Thyroid gland (tissue), 4 donors: Measurements from ENCODE around the gene WDR83. TPM values are rescaled to one million over a fixed set of nuclear protein-coding genes. Genes with fewer than 3 reads are reported as not detected.
"Not testable (repeated sequence)": the region's sequence is repeated elsewhere in the genome, so short reads cannot be mapped to it uniquely, and the experiment has no call there.

ENCODE experiments used
- DNase-seq, 2 donors: peaks; one replicate each; pipeline ENCODE4 v3.0.0-alpha.2; 2019
- H3K27ac ChIP-seq, 3 donors: fragments of 200-600 bp; sonication (generic); 1 replicate in 2 of 3; 2 replicates in 1 of 3; pipeline ENCODE4 v1.5.1; 2016 to 2019; ENCODE audit warnings: mild to moderate bottlenecking in 1 of 3, moderate library complexity in 1 of 3
- H3K27me3 ChIP-seq: fragments of 200-600 bp; sonication (generic); one replicate; pipeline ENCODE4 v1.5.1; 2019
- H3K36me3 ChIP-seq, 2 donors: fragments of 200-600 bp; sonication (generic); one replicate each; pipeline ENCODE4 v1.5.1; 2016 to 2019
- H3K4me1 ChIP-seq, 2 donors: fragments of 200-600 bp; sonication (generic); one replicate each; pipeline ENCODE4 v1.5.1; 2017 to 2019
- H3K4me3 ChIP-seq, 3 donors: fragments of 200-600 bp; sonication (generic); replicated peaks in 1 of 3; 1 replicate in 2 of 3; 2 replicates in 1 of 3; pipeline ENCODE4 v1.5.1; 2016; ENCODE audit warnings: mild to moderate bottlenecking in 1 of 3
- H3K9me3 ChIP-seq: fragments of 200-600 bp; sonication (generic); one replicate; pipeline ENCODE4 v1.5.1; 2017
- POLR2A ChIP-seq, 2 donors: fragments of 450-650 bp; IDR thresholded peaks; one replicate each; pipeline ENCODE4 v1.6.1; 2017; ENCODE audit warnings: antibody characterized with exemption in 2 of 2, mild to moderate bottlenecking in 2 of 2, moderate library complexity in 1 of 2
- WGBS, 2 donors: methylation state at CpG; one replicate each; pipeline ENCODE4 v1.1.5; 2017; 5-methylcytosine and 5-hydroxymethylcytosine counted together
- intact Hi-C: fragments of 100-400 bp; cut with DNase I; formaldehyde crosslinking; loops from one replicate; pipeline ENCODE4 v1.15.1; 2023
- total RNA-seq, 4 donors: library from RNA; depleted of rRNA; stranded (reverse); fragments of >200 nt; gene quantifications; one replicate each; pipeline ENCODE4 v1.2.3, GENCODE V29; 2016
- TF ChIP-seq, protein P1 (sequence below), 6 experiments: fragments of 200-600 bp in 3 of 6; fragments of 450-650 bp in 3 of 6; sonication (generic) in 3 of 6; IDR thresholded peaks; one replicate each; pipeline ENCODE4 v1.5.1; 2016 to 2019; ENCODE audit warnings: antibody characterized with exemption in 6 of 6, mild to moderate bottlenecking in 2 of 6, inconsistent platforms in 1 of 6, moderate library complexity in 1 of 6

The WDR83 gene
- total RNA-seq, 4 donors from 2014 or later: 9.5 to 17.5 (median 14.3) TPM

DNA sequence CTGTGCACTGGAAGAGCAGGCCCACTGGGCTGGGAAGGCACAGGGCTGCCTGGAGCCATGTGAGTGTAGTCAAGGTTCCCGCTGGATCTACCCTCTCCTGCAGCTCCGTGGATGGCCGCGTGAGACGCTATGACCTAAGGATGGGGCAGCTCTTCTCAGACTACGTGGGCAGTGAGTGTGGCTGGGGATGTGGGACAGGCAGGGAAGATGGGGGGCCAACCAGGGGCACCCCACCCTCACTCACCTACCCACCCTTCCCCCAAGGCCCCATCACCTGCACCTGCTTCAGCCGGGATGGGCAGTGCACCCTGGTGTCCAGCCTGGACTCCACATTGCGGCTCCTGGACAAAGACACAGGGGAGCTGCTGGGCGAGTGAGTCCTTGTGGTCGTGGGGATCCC is 6.1 kb downstream of the WDR83 start:
- TF ChIP-seq POLR2A (IDR thresholded peaks at IDR 0.05): no peak
- TF ChIP-seq, protein P1, sequence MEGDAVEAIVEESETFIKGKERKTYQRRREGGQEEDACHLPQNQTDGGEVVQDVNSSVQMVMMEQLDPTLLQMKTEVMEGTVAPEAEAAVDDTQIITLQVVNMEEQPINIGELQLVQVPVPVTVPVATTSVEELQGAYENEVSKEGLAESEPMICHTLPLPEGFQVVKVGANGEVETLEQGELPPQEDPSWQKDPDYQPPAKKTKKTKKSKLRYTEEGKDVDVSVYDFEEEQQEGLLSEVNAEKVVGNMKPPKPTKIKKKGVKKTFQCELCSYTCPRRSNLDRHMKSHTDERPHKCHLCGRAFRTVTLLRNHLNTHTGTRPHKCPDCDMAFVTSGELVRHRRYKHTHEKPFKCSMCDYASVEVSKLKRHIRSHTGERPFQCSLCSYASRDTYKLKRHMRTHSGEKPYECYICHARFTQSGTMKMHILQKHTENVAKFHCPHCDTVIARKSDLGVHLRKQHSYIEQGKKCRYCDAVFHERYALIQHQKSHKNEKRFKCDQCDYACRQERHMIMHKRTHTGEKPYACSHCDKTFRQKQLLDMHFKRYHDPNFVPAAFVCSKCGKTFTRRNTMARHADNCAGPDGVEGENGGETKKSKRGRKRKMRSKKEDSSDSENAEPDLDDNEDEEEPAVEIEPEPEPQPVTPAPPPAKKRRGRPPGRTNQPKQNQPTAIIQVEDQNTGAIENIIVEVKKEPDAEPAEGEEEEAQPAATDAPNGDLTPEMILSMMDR (IDR thresholded peaks at IDR 0.05): no peak
- Histone ChIP-seq H3K9me3 (no peaks in the 10 kb centered on the region), H3K36me3 (peaks cover 32 to 48% of the 10 kb centered on the region in 2 donors), H3K27ac (no peak overlapping the region), H3K4me3 (no peak overlapping the region), H3K4me1 (peaks cover 16 to 18% of the 10 kb centered on the region in 2 donors), H3K27me3 (no peaks in the 10 kb centered on the region)
- 92% methylated on average over 7 to 10 of the region's 10 CpGs for WGBS, 2 donors
- intact Hi-C loops: loop anchor here (10.0 kb wide), 1 partner anchor 172 kb away; no protein-coding TSS in a partner anchor
- DNase-seq: no peak

DNA sequence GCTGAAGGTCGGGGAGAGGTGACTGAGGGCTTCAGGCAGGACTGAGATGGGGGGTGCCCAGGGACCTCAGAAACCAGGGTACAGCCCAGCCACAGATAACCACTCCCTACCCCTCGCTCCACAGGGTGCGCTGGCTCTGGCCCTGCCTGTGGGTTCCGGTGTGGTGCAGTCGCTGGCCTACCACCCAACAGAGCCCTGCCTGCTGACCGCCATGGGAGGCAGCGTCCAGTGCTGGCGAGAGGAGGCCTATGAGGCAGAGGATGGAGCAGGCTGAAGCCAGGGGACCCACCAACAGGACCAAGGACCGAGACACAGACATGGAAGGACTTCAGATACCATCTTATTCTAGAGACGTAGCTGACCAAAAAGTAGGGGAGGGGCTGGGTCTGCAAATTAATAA is 8.8 kb downstream of the WDR83 start:
- peaks cover 52 to 69% of the 10 kb centered on the region in 2 donors for H3K36me3 ChIP-seq

DNA sequence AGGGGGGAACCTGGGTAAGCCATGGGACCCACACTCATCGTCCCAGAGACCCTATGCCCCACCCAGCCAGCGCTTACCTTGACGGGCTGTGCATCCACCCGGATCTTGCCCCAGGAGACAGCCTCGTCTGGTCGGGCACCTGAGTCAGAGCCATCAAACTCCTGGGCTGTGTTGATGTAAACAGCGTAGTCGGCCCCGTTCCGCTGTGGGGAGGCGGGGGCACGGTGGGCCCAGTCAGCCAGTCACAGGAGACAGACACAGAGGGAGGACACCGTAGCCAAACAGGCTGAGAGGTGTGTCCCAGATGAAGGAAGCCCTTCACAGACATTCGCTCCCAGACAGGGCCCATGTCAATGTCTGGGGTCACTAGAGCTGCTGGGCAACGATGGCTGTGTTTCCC is 9.3 kb downstream of the WDR83 start:
- peaks cover 52 to 69% of the 10 kb centered on the region in 2 donors for H3K36me3 ChIP-seq
- H3K9me3 ChIP-seq: no peaks in the 10 kb centered on the region
- no peak for DNase-seq
- no peak overlapping the region for H3K4me3 ChIP-seq
- 92% methylated on average over 8 to 13 of the region's 15 CpGs for WGBS, 2 donors
- no peak overlapping the region for H3K27ac ChIP-seq
- no peaks in the 10 kb centered on the region for H3K27me3 ChIP-seq
- peaks cover 4 to 9% of the 10 kb centered on the region in 2 donors for H3K4me1 ChIP-seq
- intact Hi-C loops: loop anchor here (2.0 to 10.0 kb wide), 2 partner anchors 113 to 169 kb away; no protein-coding TSS in a partner anchor
- TF ChIP-seq, protein P1 (IDR thresholded peaks at IDR 0.05): no peak
- no peak for TF ChIP-seq POLR2A (IDR thresholded peaks at IDR 0.05)

More for the DNA sequence above, 8.8 kb downstream of the WDR83 start:
- no peak for DNase-seq
- Histone ChIP-seq H3K27me3 (no peaks in the 10 kb centered on the region), H3K4me1 (peaks cover 4 to 7% of the 10 kb centered on the region in 2 donors), H3K27ac (no peak overlapping the region), H3K9me3 (no peaks in the 10 kb centered on the region), H3K4me3 (no peak overlapping the region)
- WGBS, 2 donors: 95 to 96% methylated on average over 7 to 10 of the region's 10 CpGs
- intact Hi-C loops: loop anchor here (2.0 to 10.0 kb wide), 2 partner anchors 113 to 169 kb away; no protein-coding TSS in a partner anchor
- TF ChIP-seq, protein P1 (IDR thresholded peaks at IDR 0.05): no peak
- TF ChIP-seq POLR2A (IDR thresholded peaks at IDR 0.05): no peak

DNA sequence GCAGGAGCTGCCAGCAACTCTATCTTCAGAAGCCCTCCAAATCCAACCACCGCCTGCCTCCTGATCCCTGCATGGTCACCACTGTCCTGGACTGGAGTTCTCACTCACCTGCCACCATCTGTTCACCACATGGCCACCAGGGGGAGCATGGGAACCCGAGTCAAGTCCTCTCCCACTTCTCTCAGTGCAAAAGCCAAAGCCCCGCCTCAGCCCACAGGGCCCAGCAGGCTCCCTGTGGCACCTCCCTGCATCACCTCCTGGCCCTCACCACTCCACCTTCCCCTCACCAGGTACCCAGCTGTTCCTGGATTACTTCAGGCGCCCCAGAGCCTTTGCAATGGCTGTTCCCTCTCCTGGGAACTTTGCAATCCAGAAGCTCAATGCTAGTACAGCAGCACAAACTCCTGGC is 9.8 kb downstream of the WDR83 start:
- peaks cover 52 to 69% of the 10 kb centered on the region in 2 donors for H3K36me3 ChIP-seq
- no peaks in the 10 kb centered on the region for H3K9me3 ChIP-seq
- intact Hi-C loops: loop anchor here (10.0 kb wide), 1 partner anchor 168 kb away; no protein-coding TSS in a partner anchor
- H3K27ac ChIP-seq: no peak overlapping the region
- TF ChIP-seq POLR2A (IDR thresholded peaks at IDR 0.05): no peak
- TF ChIP-seq, protein P1 (IDR thresholded peaks at IDR 0.05): peak; percentile 54 to 84 (median 73)
- H3K4me1 ChIP-seq: peaks cover 5 to 9% of the 10 kb centered on the region in 2 donors
- WGBS, 2 donors: 13 to 20% methylated on average over 3 to 4 of the region's 4 CpGs
- DNase-seq: peak; percentile 82 to 88
- H3K4me3 ChIP-seq: no peak overlapping the region
- no peaks in the 10 kb centered on the region for H3K27me3 ChIP-seq

DNA sequence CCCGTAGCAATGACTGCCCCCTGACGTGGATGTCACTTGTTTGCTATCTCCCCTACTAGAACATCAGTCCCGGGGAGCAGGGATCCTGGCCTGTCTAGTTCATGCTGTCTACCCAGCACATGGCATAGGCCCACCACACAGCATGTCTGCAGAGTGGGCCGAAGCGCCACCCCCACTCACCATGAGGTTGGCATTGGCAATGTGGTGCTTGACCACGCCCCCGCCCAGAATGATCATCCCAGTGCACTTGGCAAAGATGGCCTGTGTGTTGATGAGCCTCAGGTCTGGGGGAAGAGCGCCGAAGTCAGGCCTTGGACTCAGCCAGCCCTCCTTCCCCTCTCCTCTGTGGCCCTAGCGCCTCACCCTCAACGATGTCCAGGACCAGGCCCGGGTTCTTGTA is 10.3 kb downstream of the WDR83 start:
- TF ChIP-seq, protein P1 (IDR thresholded peaks at IDR 0.05): no peak
- TF ChIP-seq POLR2A (IDR thresholded peaks at IDR 0.05): no peak
- WGBS, 2 donors: 89 to 98% methylated on average over 10 of the region's 12 CpGs
- Histone ChIP-seq H3K4me1 (peaks cover 5 to 9% of the 10 kb centered on the region in 2 donors), H3K9me3 (no peaks in the 10 kb centered on the region), H3K4me3 (no peak overlapping the region), H3K27ac (no peak overlapping the region), H3K27me3 (no peaks in the 10 kb centered on the region), H3K36me3 (peaks cover 52 to 69% of the 10 kb centered on the region in 2 donors)
- intact Hi-C loops: loop anchor here (10.0 kb wide), 1 partner anchor 168 kb away; no protein-coding TSS in a partner anchor
- DNase-seq: no peak

DNA sequence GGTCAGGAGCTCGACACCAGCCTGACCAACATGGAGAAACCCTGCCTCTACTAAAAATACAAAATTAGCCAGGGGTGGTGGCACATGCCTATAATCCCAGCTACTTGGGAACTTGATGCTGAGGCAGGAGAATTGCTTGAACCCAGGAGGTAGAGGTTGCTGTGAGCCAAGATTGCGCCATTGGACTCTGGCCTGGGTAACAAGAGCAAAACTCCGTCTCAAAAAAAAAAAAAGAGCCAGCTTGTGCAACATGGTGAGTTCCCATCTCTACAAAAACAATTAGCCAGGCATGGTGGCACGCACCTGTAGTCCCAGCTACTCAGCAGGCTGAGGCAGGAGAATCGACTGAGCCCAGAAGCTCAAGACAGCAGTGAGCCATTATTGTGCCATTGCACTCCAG is 11.4 kb downstream of the WDR83 start:
- peaks cover 42 to 61% of the 10 kb centered on the region in 2 donors for H3K36me3 ChIP-seq
- WGBS, 2 donors: 85 to 96% methylated on average over 5 of the region's 5 CpGs
- not testable (repeated sequence) for H3K9me3 ChIP-seq, H3K27ac ChIP-seq, H3K4me1 ChIP-seq, DNase-seq, H3K27me3 ChIP-seq, H3K4me3 ChIP-seq
- intact Hi-C loops: loop anchor here (10.0 kb wide), 1 partner anchor 167 kb away; no protein-coding TSS in a partner anchor
